ENCODE data around the gene FAM185A.
"Not testable (repeated sequence)": the region's sequence is repeated elsewhere in the genome, so short reads cannot be mapped to it uniquely, and the experiment has no call there.

Gene FAM185A

GRCh38 chr7:102748605-102749444, at the start of gene FAM185A:
FAM185A (plus strand) TSS chr7:102748999; CDS start chr7:102749208, 209 bp downstream.
- in situ Hi-C loops (cut with HindIII; ENCODE audit: low pct_ligation_motif_present, low pct_unique_long_range_greater_than_20kb, low sequenced_read_pairs) = not testable (repeated sequence)
- peak; percentile 100 for DNase-seq

GRCh38 chr7:102713011-102713690, 35.6 kb upstream of the FAM185A start:
- in situ Hi-C loops (cut with HindIII; ENCODE audit: low pct_ligation_motif_present, low pct_unique_long_range_greater_than_20kb, low sequenced_read_pairs); DNase-seq: not testable (repeated sequence)

- in situ Hi-C loops (cut with HindIII; ENCODE audit: low pct_ligation_motif_present, low pct_unique_long_range_greater_than_20kb, low sequenced_read_pairs); DNase-seq: not testable (repeated sequence)
Observed at GRCh38 chr7:102713691-102714080, 35.1 kb upstream of the FAM185A start.

GRCh38 chr7:102714774-102715522, 33.9 kb upstream of the FAM185A start:
- DNase-seq; in situ Hi-C loops (cut with HindIII; ENCODE audit: low pct_ligation_motif_present, low pct_unique_long_range_greater_than_20kb, low sequenced_read_pairs): not testable (repeated sequence)

- DNase-seq; in situ Hi-C loops (cut with HindIII; ENCODE audit: low pct_ligation_motif_present, low pct_unique_long_range_greater_than_20kb, low sequenced_read_pairs): not testable (repeated sequence)
Observed at GRCh38 chr7:102715718-102716117, 33.1 kb upstream of the FAM185A start.

- DNase-seq; in situ Hi-C loops (cut with HindIII; ENCODE audit: low pct_ligation_motif_present, low pct_unique_long_range_greater_than_20kb, low sequenced_read_pairs): not testable (repeated sequence)
Observed at GRCh38 chr7:102718491-102718890, 30.3 kb upstream of the FAM185A start.

- DNase-seq; in situ Hi-C loops (cut with HindIII; ENCODE audit: low pct_ligation_motif_present, low pct_unique_long_range_greater_than_20kb, low sequenced_read_pairs): not testable (repeated sequence)
Observed at GRCh38 chr7:102726170-102726569, 22.6 kb upstream of the FAM185A start.

GRCh38 chr7:102729670-102730069, 19.1 kb upstream of the FAM185A start:
- in situ Hi-C loops (cut with HindIII; ENCODE audit: low pct_ligation_motif_present, low pct_unique_long_range_greater_than_20kb, low sequenced_read_pairs); DNase-seq: not testable (repeated sequence)

- DNase-seq; in situ Hi-C loops (cut with HindIII; ENCODE audit: low pct_ligation_motif_present, low pct_unique_long_range_greater_than_20kb, low sequenced_read_pairs): not testable (repeated sequence)
Observed at GRCh38 chr7:102730431-102730830, 18.4 kb upstream of the FAM185A start.

GRCh38 chr7:102742002-102742771, 6.6 kb upstream of the FAM185A start:
- DNase-seq; in situ Hi-C loops (cut with HindIII; ENCODE audit: low pct_ligation_motif_present, low pct_unique_long_range_greater_than_20kb, low sequenced_read_pairs): not testable (repeated sequence)

- in situ Hi-C loops (cut with HindIII; ENCODE audit: low pct_ligation_motif_present, low pct_unique_long_range_greater_than_20kb, low sequenced_read_pairs); DNase-seq: not testable (repeated sequence)
Observed at GRCh38 chr7:102743861-102744260, 4.9 kb upstream of the FAM185A start.

- in situ Hi-C loops (cut with HindIII; ENCODE audit: low pct_ligation_motif_present, low pct_unique_long_range_greater_than_20kb, low sequenced_read_pairs) = not testable (repeated sequence)
- DNase-seq = peak; percentile 41
Observed at GRCh38 chr7:102745494-102746288, 3.1 kb upstream of the FAM185A start.

- in situ Hi-C loops (cut with HindIII; ENCODE audit: low pct_ligation_motif_present, low pct_unique_long_range_greater_than_20kb, low sequenced_read_pairs) = not testable (repeated sequence)
Observed at GRCh38 chr7:102749445-102749786, 617 bp downstream of the FAM185A start.

GRCh38 chr7:102758227-102758626, 9.4 kb downstream of the FAM185A start:
- in situ Hi-C loops (cut with HindIII; ENCODE audit: low pct_ligation_motif_present, low pct_unique_long_range_greater_than_20kb, low sequenced_read_pairs) = not testable (repeated sequence)
- peak; percentile 47 for DNase-seq

More at GRCh38 chr7:102749445-102749786, 617 bp downstream of the FAM185A start:
- not testable (repeated sequence) for DNase-seq

- in situ Hi-C loops (cut with HindIII; ENCODE audit: low pct_ligation_motif_present, low pct_unique_long_range_greater_than_20kb, low sequenced_read_pairs); DNase-seq: not testable (repeated sequence)
Observed at GRCh38 chr7:102759934-102760333, 11.1 kb downstream of the FAM185A start.

- in situ Hi-C loops (cut with HindIII; ENCODE audit: low pct_ligation_motif_present, low pct_unique_long_range_greater_than_20kb, low sequenced_read_pairs) = not testable (repeated sequence)
Observed at GRCh38 chr7:102761234-102761633, 12.4 kb downstream of the FAM185A start.

GRCh38 chr7:102763295-102763905, 14.6 kb downstream of the FAM185A start:
- DNase-seq; in situ Hi-C loops (cut with HindIII; ENCODE audit: low pct_ligation_motif_present, low pct_unique_long_range_greater_than_20kb, low sequenced_read_pairs): not testable (repeated sequence)

More at GRCh38 chr7:102761234-102761633, 12.4 kb downstream of the FAM185A start:
- not testable (repeated sequence) for DNase-seq

All from ACHN (cell line).